A549 (cell line): ENCODE data around the gene SLC39A3. TPM values are rescaled to one million over a fixed set of nuclear protein-coding genes. Genes with fewer than 3 reads are reported as not detected.

Experiments
- ATAC-seq, 2 experiments: fragments of 200-7000 bp in 1 of 2; fragments of >200 bp in 1 of 2; cut with Nextera tagmentation in 1 of 2; cut with Tn5 transposase in 1 of 2; 3 replicates each; pipeline versions ENCODE4 v1.8.0 to v1.9.1; 2018 to 2020; ENCODE audit warnings: mild to moderate bottlenecking in 1 of 2, moderate library complexity in 1 of 2
- CTCF ChIA-PET: fragments of 300-600 bp; sonication (Branson Sonifier 250); formaldehyde crosslinking; extraction: SDS; loops from one replicate; lab custom pipeline; 2021; ENCODE audit warnings: antibody characterized with exemption, inconsistent platforms; lab: Yijun Ruan, JAX
- POLR2A ChIA-PET: fragments of 350-600 bp; formaldehyde crosslinking; extraction: SDS; loops from one replicate; lab custom pipeline; 2021; ENCODE audit warnings: antibody characterized with exemption, inconsistent platforms; lab: Yijun Ruan, JAX
- DNase-seq, 2 experiments: peaks; one replicate each; pipeline versions ENCODE4 v3.0.0 to v3.0.0-alpha.2; 2011 to 2016; ENCODE audit warnings: low read depth in 1 of 2, low spot score in 1 of 2
- FAIRE-seq: peaks from 2 replicates; lab custom pipeline; 2011; peaks lifted over from hg19 to GRCh38; lab: Jason Lieb, UNC
- H3K27ac ChIP-seq, 2 experiments: fragments of >200 bp; sonication (Bioruptor Twin); formaldehyde crosslinking; 3 replicates each; pipeline ENCODE4 v1.5.1; 2016 to 2017
- H3K4me1 ChIP-seq: fragments of >200 bp; sonication (Bioruptor Twin); formaldehyde crosslinking; 3 replicates; pipeline ENCODE4 v1.6.1; 2016
- H3K4me2 ChIP-seq: fragments of >200 bp; sonication (Bioruptor Twin); formaldehyde crosslinking; 3 replicates; pipeline ENCODE4 v1.6.1; 2016
- H3K4me3 ChIP-seq: fragments of >200 bp; sonication (Bioruptor Twin); formaldehyde crosslinking; 3 replicates; pipeline ENCODE4 v1.5.1; 2016
- H3K9me3 ChIP-seq: fragments of >200 bp; sonication (Bioruptor Twin); formaldehyde crosslinking; 3 replicates; pipeline ENCODE4 v1.6.1; 2016
- BHLHE40 ChIP-seq: IDR thresholded peaks from 2 replicates; pipeline ENCODE4 v1.6.1; 2012; ENCODE audit warnings: low read depth, low read length, inconsistent platforms
- CEBPB ChIP-seq, 2 experiments: fragments of >200 bp in 1 of 2; sonication (Bioruptor Twin) in 1 of 2; formaldehyde crosslinking in 1 of 2; IDR thresholded peaks; 2 replicates each; pipeline ENCODE4 v1.6.1; 2012 to 2016
- EHF ChIP-seq: fragments of 250-450 bp; sonication (Bioruptor Pico); IDR thresholded peaks from 2 replicates; pipeline ENCODE4 v1.5.0; 2020; ENCODE audit warnings: mild to moderate bottlenecking
- ELK1 ChIP-seq: fragments of 150-350 bp; IDR thresholded peaks from 2 replicates; pipeline ENCODE4 v1.6.1; 2014; ENCODE audit warnings: low read depth, mild to moderate bottlenecking, low read length
- EP300 ChIP-seq, 2 experiments: fragments of >200 bp; sonication (Bioruptor Twin); formaldehyde crosslinking; IDR thresholded peaks; 2 replicates in 1 of 2; 3 replicates in 1 of 2; pipeline ENCODE4 v1.6.1; 2016 to 2017
- FOSL2 ChIP-seq, 2 experiments: fragments of 450-650 bp in 1 of 2; fragments of >200 bp in 1 of 2; sonication (Bioruptor Twin) in 1 of 2; formaldehyde crosslinking; IDR thresholded peaks; 2 replicates each; pipeline versions ENCODE4 v1.5.0 to v1.6.1; 2016 to 2020; ENCODE audit warnings: mild to moderate bottlenecking in 1 of 2, moderate library complexity in 1 of 2
- FOXS1 ChIP-seq: fragments of 250-450 bp; sonication (Bioruptor Pico); IDR thresholded peaks from 2 replicates; pipeline ENCODE4 v1.5.0; 2020; ENCODE audit warnings: mild to moderate bottlenecking, moderate library complexity
- GATA3 ChIP-seq: IDR thresholded peaks from 2 replicates; pipeline ENCODE4 v1.6.1; 2012; ENCODE audit warnings: borderline replicate concordance
- HMGXB4 ChIP-seq: fragments of 250-450 bp; sonication (Bioruptor Pico); IDR thresholded peaks from 2 replicates; pipeline ENCODE4 v1.5.0; 2021; ENCODE audit warnings: mild to moderate bottlenecking, moderate library complexity, borderline replicate concordance
- HOXB5 ChIP-seq: fragments of 250-450 bp; sonication (Bioruptor Pico); IDR thresholded peaks from 2 replicates; pipeline ENCODE4 v1.5.0; 2020; ENCODE audit warnings: mild to moderate bottlenecking, moderate library complexity
- JUN ChIP-seq, 2 experiments: fragments of >200 bp; sonication (Bioruptor Twin); formaldehyde crosslinking; IDR thresholded peaks; 2 replicates in 1 of 2; 3 replicates in 1 of 2; pipeline ENCODE4 v1.6.1; 2016 to 2017
- KDM1A ChIP-seq: fragments of 200-600 bp; sonication (generic); IDR thresholded peaks from 2 replicates; pipeline ENCODE4 v1.6.1; 2016; ENCODE audit warnings: low read depth, mild to moderate bottlenecking
- MAX ChIP-seq: IDR thresholded peaks from 2 replicates; pipeline ENCODE4 v1.6.1; 2012
- MYC ChIP-seq: IDR thresholded peaks from 2 replicates; pipeline ENCODE4 v1.6.1; 2012; ENCODE audit warnings: mild to moderate bottlenecking, inconsistent platforms, low read length, improper control_type of control experiment, borderline replicate concordance
- NR3C1 ChIP-seq: fragments of >200 bp; sonication (Bioruptor Twin); formaldehyde crosslinking; IDR thresholded peaks from 3 replicates; pipeline ENCODE4 v1.6.1; 2017
- PHF8 ChIP-seq: fragments of 200-600 bp; sonication (generic); IDR thresholded peaks from 2 replicates; pipeline ENCODE4 v1.6.1; 2016; ENCODE audit warnings: low read depth, mild to moderate bottlenecking, antibody characterized with exemption, moderate library complexity, borderline replicate concordance
- RAD21 ChIP-seq, 2 experiments: fragments of >200 bp in 1 of 2; sonication (Bioruptor Twin) in 1 of 2; formaldehyde crosslinking in 1 of 2; IDR thresholded peaks in 1 of 2; conservative IDR thresholded peaks in 1 of 2; 2 replicates in 1 of 2; 3 replicates in 1 of 2; pipeline ENCODE4 v1.6.1; 2012 to 2018; ENCODE audit warnings: inconsistent platforms in 1 of 2
- RCOR1 ChIP-seq: fragments of 150-350 bp; IDR thresholded peaks from 2 replicates; pipeline ENCODE4 v1.6.1; 2014; ENCODE audit warnings: antibody characterized with exemption, low read length, low read depth
- RFX5 ChIP-seq: fragments of 450-650 bp; IDR thresholded peaks from 2 replicates; pipeline ENCODE4 v1.7.1; 2014; ENCODE audit warnings: antibody characterized with exemption, mild to moderate bottlenecking, moderate library complexity
- RNF2 ChIP-seq: fragments of 200-600 bp; sonication (generic); IDR thresholded peaks from 2 replicates; pipeline ENCODE4 v1.6.1; 2016; ENCODE audit warnings: low read depth, mild to moderate bottlenecking, antibody characterized with exemption, moderate library complexity, borderline replicate concordance
- SMC3 ChIP-seq: fragments of >200 bp; sonication (Bioruptor Twin); formaldehyde crosslinking; IDR thresholded peaks from 3 replicates; pipeline ENCODE4 v1.6.1; 2018; ENCODE audit warnings: inconsistent platforms
- TFCP2L1 ChIP-seq: fragments of 250-450 bp; sonication (Bioruptor Pico); IDR thresholded peaks from 2 replicates; pipeline ENCODE4 v1.5.0; 2021; ENCODE audit warnings: mild to moderate bottlenecking
- USF2 ChIP-seq: fragments of 450-650 bp; IDR thresholded peaks from 2 replicates; pipeline ENCODE4 v1.6.1; 2014; ENCODE audit warnings: antibody characterized with exemption
- ZFP36 ChIP-seq: fragments of 450-650 bp; IDR thresholded peaks from 2 replicates; pipeline ENCODE4 v1.6.1; 2014; ENCODE audit warnings: borderline replicate concordance; ENCODE audit not compliant: partially characterized antibody
- ZSCAN20 ChIP-seq: fragments of 250-450 bp; sonication (Bioruptor Pico); IDR thresholded peaks from 2 replicates; pipeline ENCODE4 v1.8.0; 2022; ENCODE audit warnings: mild to moderate bottlenecking, moderate library complexity
- WGBS: methylation state at CpG from one replicate; pipeline ENCODE4 v1.1.6; 2017; ENCODE audit errors: missing lambda C conversion rate; 5-methylcytosine and 5-hydroxymethylcytosine counted together
- polyA plus RNA-seq, 4 experiments: library from polyadenylated mRNA; depleted of rRNA in 3 of 4; stranded (reverse); fragments of >200 nt; fragmentation: RNase III in 1 of 4; extraction: RNeasy Plus Mini Kit Qiagen cat#74134 plus additional on column Dnase treatment in 1 of 4; gene quantifications; 2 replicates in 3 of 4; 3 replicates in 1 of 4; pipeline ENCODE4 v1.2.3, GENCODE V29; 2011 to 2017

SLC39A3 gene
- polyA plus RNA-seq, 2 of the 4 experiments (the other 2 are of a cell fraction): 28.3 to 29.6 TPM

GRCh38 chr19:2711172-2711874 lies 28.5 kb downstream of the SLC39A3 start:
- Histone ChIP-seq H3K4me3 (no peak overlapping the region), H3K9me3 (0 out of 3 replicates have a peak, but pooled peaks cover 6% of the 10 kb centered on the region), H3K4me2 (no peak overlapping the region), H3K27ac (no peak overlapping the region), H3K4me1 (no peaks in the 10 kb centered on the region)
- ATAC-seq (peak; percentile 43 to 58; a peak in 4 of 6 replicates), DNase-seq (no peak), FAIRE-seq (no peak)
- TF ChIP-seq EP300 (IDR thresholded peaks at IDR 0.05): no peak
- no peak for TF ChIP-seq RNF2
- TF ChIP-seq TFCP2L1: no peak
- TF ChIP-seq RCOR1: no peak
- TF ChIP-seq HMGXB4 (CRISPR knock-in tag): no peak
- no peak for TF ChIP-seq ZFP36
- no peak for TF ChIP-seq ZSCAN20 (CRISPR knock-in tag)
- TF ChIP-seq SMC3: no peak
- TF ChIP-seq MAX: no peak
- no peak for TF ChIP-seq BHLHE40
- TF ChIP-seq CEBPB (IDR thresholded peaks at IDR 0.05): no peak
- WGBS: 52% methylated on average over 15 of the region's 17 CpGs
- CTCF ChIA-PET: interaction anchor here (0.6 to 0.7 kb wide), 3 partner anchors 99 to 242 kb away, joined by 3 to 4 read pairs (median 3); no protein-coding TSS in a partner anchor
- POLR2A ChIA-PET: interaction anchor here (0.6 kb wide), 1 partner anchor 24 kb away, joined by 3 read pairs; no protein-coding TSS in a partner anchor

GRCh38 chr19:2706251-2706650 lies 33.6 kb downstream of the SLC39A3 start:
- Histone ChIP-seq H3K4me3 (no peak overlapping the region), H3K4me1 (no peaks in the 10 kb centered on the region), H3K9me3 (no peaks in the 10 kb centered on the region), H3K27ac (no peak overlapping the region), H3K4me2 (no peak overlapping the region)
- CTCF ChIA-PET: interaction anchor here (1.1 kb wide), 1 partner anchor 43 kb away, joined by 3 read pairs; no protein-coding TSS in a partner anchor
- TF ChIP-seq EHF (CRISPR knock-in tag) (no peak), HOXB5 (no peak), RAD21 (conservative IDR thresholded peaks at IDR 0.05 in 1 of 2, IDR thresholded peaks at IDR 0.05 in 1 of 2) (no peak), FOXS1 (CRISPR knock-in tag) (no peak), USF2 (no peak), MAX (no peak), NR3C1 (no peak), RNF2 (no peak), KDM1A (no peak), FOSL2 (IDR thresholded peaks at IDR 0.05) (no peak), FOSL2 (CRISPR knock-in tag; IDR thresholded peaks at IDR 0.05) (no peak), PHF8 (no peak), JUN (IDR thresholded peaks at IDR 0.05) (no peak), MYC (no peak), ZSCAN20 (CRISPR knock-in tag) (no peak), RFX5 (no peak), GATA3 (no peak), BHLHE40 (no peak), ELK1 (no peak), CEBPB (IDR thresholded peaks at IDR 0.05) (no peak)
- ATAC-seq: no peak
- WGBS: 55% methylated on average over 4 of the region's 5 CpGs
- no peak for FAIRE-seq
- POLR2A ChIA-PET: no interaction called here
- no peak for DNase-seq
